NCI-H1417 treated with DMSO at 0.1 percent for 48 hours (cell line): Measurements from ENCODE around the gene TPPP3.

ENCODE experiments used
- DNase-seq: peaks from one replicate; lab custom pipeline; 2025; lab: John Stamatoyannopoulos, UW

Gene TPPP3

GRCh38 chr16:67393111-67393787 lies at the start of gene TPPP3:
Gene TPPP3 (minus strand): TSS chr16:67393498. CDS start chr16:67391111, 2,387 bp downstream.
- no peak for DNase-seq

DNA sequence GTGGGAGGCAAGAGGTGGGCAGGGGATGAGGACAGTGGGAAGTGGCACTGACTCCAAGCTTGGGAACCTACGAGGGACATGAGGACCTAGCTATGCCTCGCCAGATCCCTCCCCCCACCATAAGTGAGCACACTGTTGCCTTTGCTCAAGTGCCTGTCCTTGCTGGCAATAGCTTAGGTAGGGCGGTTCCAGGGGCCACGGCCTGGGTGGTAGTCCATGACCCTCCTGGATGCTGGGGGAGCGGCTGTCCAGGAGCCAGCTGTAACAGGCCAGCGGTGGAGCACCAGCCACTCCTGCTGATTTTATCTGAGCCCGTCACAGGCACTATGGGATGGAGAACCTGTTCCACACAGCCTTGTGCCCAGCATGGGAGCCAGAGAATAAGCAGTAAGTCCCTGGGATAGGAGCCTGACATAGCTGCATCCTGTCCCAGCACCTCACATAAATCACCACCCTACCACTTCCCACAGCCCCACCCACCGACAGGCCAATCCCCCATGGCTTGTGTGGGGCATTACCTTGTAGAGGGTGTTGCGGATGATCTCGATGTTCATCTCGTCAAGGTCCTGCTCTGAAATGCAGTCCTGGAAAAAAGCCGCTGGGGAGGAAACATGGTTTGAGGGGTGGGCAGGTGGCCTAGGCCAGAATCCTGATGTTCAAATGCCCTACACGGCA lies 49.4 kb upstream of the TPPP3 start:
- no peak for DNase-seq

DNA sequence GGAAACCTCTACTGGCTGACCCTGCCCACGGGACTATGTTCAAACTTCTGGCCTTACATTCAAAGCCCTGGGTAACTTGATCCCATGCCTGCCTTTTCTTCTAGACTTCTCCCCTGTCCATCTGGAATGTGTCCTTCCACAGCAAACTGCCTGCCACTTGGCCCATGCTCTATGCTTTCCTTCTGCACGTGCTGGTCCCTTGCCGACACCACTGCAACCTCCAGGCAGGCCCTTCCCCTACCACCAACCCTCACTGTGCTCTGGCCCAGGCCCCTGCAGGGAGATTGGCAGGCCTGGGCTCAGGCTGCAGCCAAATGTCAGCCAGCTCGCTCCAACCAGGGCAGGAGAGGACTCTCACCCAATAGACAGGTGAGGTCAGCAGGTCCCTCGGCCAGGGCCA lies 48.6 kb upstream of the TPPP3 start:
- DNase-seq: no peak

GRCh38 chr16:67441271-67441753 lies 48.0 kb upstream of the TPPP3 start:
- no peak for DNase-seq

DNA sequence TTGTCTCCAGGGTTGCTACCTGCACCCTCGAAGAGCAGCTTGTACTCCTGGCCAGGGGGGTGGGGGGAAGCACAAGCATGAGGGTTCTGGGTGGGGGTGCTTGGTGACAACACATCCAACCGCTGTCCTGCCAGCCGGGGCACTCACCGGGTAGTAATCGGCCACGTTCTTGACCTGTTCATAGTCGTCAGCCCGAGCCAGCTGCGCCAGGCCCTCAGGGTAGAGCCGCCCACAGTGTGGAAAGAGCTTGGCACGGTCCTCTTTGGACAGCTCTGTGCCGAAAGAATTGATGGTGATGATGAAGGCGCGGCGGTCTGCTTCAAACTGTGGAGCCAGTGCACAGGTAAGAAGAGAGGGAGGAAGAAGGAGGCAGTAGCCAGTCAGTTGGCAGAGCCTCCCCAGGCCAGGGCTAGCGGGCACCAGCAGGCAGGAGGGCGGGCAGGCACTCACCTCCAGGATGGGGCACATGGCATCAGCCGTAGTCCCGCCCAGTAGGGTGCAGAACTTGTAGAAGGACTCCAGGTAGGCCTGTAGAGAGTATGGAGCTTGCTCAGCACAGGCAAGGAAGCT lies 45.6 kb upstream of the TPPP3 start:
- DNase-seq: no peak

GRCh38 chr16:67438098-67438791 lies 44.9 kb upstream of the TPPP3 start:
- DNase-seq: no peak

DNA sequence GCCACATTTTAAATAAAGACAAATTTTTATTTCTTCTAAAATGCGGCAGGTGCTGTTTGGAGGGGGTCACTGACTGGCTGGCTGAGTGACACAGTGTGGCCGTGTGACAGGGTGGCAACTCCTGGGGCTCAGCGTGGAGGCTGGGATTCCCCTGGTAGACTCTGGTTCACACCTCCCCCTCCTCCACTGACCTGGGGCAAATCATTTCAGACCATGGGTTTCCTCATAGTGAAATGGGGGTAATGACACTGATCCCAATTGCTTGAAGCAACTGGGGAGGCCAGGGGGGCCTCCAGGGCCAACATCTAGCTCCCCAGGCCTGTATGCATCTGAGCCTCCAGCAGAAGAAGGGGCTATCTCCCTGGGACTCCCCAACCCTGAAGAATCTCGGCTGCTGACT lies 44.2 kb upstream of the TPPP3 start:
- no peak for DNase-seq

- no peak for DNase-seq
These were observed 43.4 kb upstream of the TPPP3 start for GRCh38 chr16:67436640-67437193.

DNA sequence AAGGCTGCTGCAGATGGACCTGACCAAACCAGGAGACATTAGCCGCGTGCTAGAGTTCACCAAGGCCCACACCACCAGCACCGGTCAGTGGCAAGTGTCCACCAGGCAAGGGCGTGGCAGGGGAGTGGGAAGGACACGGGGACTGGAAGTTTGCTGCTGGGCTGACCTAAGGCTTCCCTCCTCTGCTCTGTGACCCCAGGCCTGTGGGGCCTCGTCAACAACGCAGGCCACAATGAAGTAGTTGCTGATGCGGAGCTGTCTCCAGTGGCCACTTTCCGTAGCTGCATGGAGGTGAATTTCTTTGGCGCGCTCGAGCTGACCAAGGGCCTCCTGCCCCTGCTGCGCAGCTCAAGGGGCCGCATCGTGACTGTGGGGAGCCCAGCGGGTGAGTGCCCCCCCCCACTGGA lies 42.5 kb upstream of the TPPP3 start:
- no peak for DNase-seq

GRCh38 chr16:67433131-67433719 lies 39.9 kb upstream of the TPPP3 start:
- no peak for DNase-seq

DNA sequence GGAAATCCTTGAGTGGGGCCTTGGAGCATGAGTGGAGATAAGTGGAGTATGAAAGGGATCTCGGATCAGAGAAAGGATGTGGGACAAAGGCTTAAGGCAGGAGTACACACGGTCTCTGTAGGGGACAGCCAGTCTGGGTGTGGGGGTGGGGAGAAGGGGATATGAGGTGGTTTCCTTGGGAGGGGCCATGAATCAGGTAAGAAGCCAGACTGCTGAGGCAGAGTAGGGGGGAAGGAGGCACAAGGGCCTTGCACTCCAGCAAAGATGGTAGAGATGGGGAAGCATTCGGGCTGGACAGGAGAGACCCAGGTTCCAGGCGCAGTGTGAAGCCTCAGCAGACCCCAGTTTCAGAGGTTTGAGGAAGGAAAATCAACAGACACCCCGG lies 39.2 kb upstream of the TPPP3 start:
- no peak for DNase-seq

GRCh38 chr16:67431775-67432505 lies 38.6 kb upstream of the TPPP3 start:
- DNase-seq: no peak

GRCh38 chr16:67430977-67431774 lies 37.9 kb upstream of the TPPP3 start, which contains the start of gene HSD11B2:
Gene HSD11B2 (plus strand): TSS chr16:67431121. CDS start chr16:67431249, 128 bp downstream.
- DNase-seq: no peak

GRCh38 chr16:67430504-67430976 lies 37.2 kb upstream of the TPPP3 start:
- DNase-seq: no peak

- no peak for DNase-seq
These were observed 36.7 kb upstream of the TPPP3 start for GRCh38 chr16:67429799-67430503.

DNA sequence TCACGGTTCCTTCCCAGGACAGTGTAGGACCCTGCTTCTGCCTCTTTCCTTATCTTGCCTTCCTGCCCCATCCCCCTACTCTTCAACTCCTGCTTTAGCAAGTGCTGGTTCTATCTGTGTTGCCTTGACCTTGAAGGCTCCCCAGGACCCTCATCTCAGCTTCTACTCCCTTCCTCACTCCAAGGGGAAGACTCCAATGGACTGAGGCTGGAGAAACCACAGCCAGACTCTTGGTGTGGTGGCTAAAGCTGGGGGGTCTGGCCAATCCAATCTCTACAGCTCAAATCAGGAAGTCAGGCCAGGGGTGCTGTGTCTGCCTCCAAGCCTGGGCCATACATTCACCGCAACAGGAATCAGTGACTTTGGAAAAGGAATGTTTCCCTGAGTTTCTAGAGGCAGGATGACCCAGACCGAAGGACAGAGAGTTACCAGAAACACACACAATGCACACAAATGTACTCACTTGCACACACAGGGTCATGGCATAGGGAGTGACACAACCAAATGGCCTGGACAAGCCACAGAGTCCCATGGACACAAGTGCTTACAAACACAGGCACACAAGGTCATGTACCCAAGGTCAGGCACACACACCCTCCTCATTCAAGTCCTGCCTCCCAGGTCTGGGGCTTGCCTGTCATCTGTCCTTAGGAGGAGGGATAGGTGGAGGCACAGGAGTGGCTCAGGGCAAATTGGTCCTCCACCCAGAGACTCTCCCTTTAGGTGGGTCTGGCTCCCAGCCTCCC lies 35.9 kb upstream of the TPPP3 start:
- no peak for DNase-seq

DNA sequence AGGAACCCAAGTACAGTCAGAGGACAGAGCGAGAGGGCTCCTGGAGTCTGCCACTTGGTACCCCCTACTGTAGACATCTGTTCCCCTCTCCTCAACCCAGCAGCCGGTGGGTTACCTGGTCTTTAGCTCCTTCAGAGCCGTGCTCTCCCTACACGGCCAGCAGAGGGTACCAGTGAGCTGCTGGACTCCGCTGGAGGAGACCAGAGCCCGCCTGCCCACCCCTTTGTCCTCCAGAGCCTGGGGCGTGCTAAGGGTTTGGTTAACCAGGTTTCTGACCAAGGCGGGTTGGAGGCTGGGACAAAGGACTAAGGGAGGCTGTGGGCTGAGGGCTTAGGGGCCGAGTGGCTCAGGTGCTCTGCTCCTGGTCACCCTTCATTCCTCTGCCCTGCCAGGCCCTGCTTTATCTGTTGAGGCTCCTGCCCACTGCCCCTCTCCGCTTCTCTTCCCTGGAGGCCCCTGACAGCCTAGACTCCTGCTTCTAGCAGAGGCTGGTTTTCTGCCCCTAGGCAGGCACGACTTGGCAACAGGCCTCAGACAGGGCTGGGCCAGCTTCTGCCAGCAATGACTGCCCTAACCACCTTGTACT lies 34.9 kb upstream of the TPPP3 start:
- no peak for DNase-seq

GRCh38 chr16:67426950-67427349 lies 33.7 kb upstream of the TPPP3 start:
- DNase-seq: no peak
